OCI-LY3 (cell line): Measurements from ENCODE around the gene COQ7.

ENCODE experiments used
- CTCF ChIP-seq: fragments of 200-600, 300-600 bp; sonication (generic); IDR thresholded peaks from 2 replicates; pipeline ENCODE4 v1.5.1; 2014; ENCODE audit warnings: antibody characterized with exemption, low read length, low read depth
- EZH2phosphoT487 ChIP-seq: fragments of 200-600 bp; shearing (Covaris generic); IDR thresholded peaks from 2 replicates; pipeline ENCODE4 v1.6.1; 2018; ENCODE audit warnings: antibody characterized with exemption, mixed run types, low read depth

GRCh38 chr16:19089410-19089955 is 22.1 kb downstream of the COQ7 start:
- TF ChIP-seq CTCF, result no peak
- no peak for TF ChIP-seq EZH2phosphoT487
